Measurements from ENCODE around the gene CCDC88B.

The CCDC88B gene

GRCh38 chr11:64364435-64364834 lies 24.4 kb downstream of the CCDC88B start:
- H3K27ac ChIP-seq (ENCODE audit: low read length), result no peak overlapping the region
- H3K9me3 ChIP-seq (ENCODE audit: insufficient read depth, low read length), result no peaks in the 10 kb centered on the region
- TF ChIP-seq CTCF (IDR thresholded peaks at IDR 0.05; ENCODE audit: low read depth, low read length), result no peak
- TF ChIP-seq EZH2phosphoT487 (IDR thresholded peaks at IDR 0.05; ENCODE audit: low read depth), result no peak
- peaks cover 5% of the 10 kb centered on the region for H3K79me2 ChIP-seq (ENCODE audit: low read length)
- H4K20me1 ChIP-seq (ENCODE audit: insufficient read depth, low read length), result no peaks in the 10 kb centered on the region
- no peaks in the 10 kb centered on the region for H3K27me3 ChIP-seq (ENCODE audit: low read depth, low read length)
- no peak overlapping the region for H3K9ac ChIP-seq (ENCODE audit: low read length)
- peaks cover 46% of the 10 kb centered on the region for H3K36me3 ChIP-seq (replicated peaks; ENCODE audit: low read depth, low read length)
- peaks cover 35% of the 10 kb centered on the region for H3K4me1 ChIP-seq (ENCODE audit: low read length)
- no peak overlapping the region for H2AFZ ChIP-seq (ENCODE audit: low read depth, low read length)
- no peak overlapping the region for H3K4me2 ChIP-seq (ENCODE audit: low read length)
- H3K4me3 ChIP-seq (ENCODE audit: low read length), result no peak overlapping the region

- no peak overlapping the region for H3K4me2 ChIP-seq (ENCODE audit: low read length)
- no peaks in the 10 kb centered on the region for H3K9me3 ChIP-seq (ENCODE audit: insufficient read depth, low read length)
- no peak overlapping the region for H3K9ac ChIP-seq (ENCODE audit: low read length)
- H3K4me1 ChIP-seq (ENCODE audit: low read length), result peaks cover 30% of the 10 kb centered on the region
- H3K27me3 ChIP-seq (ENCODE audit: low read depth, low read length), result no peaks in the 10 kb centered on the region
- no peaks in the 10 kb centered on the region; the same call in 1 of the 2 replicates for H3K79me2 ChIP-seq (ENCODE audit: low read length)
- H2AFZ ChIP-seq (ENCODE audit: low read depth, low read length), result no peak overlapping the region
- no peak overlapping the region for H3K27ac ChIP-seq (ENCODE audit: low read length)
- no peak overlapping the region for H3K4me3 ChIP-seq (ENCODE audit: low read length)
- H4K20me1 ChIP-seq (ENCODE audit: insufficient read depth, low read length), result no peaks in the 10 kb centered on the region
- H3K36me3 ChIP-seq (replicated peaks; ENCODE audit: low read depth, low read length), result peaks cover 50% of the 10 kb centered on the region
- TF ChIP-seq CTCF (IDR thresholded peaks at IDR 0.05; ENCODE audit: low read depth, low read length) (no peak), EZH2phosphoT487 (IDR thresholded peaks at IDR 0.05; ENCODE audit: low read depth) (no peak)
These were observed 24.9 kb downstream of the CCDC88B start for GRCh38 chr11:64364911-64365310.

- Histone ChIP-seq H3K79me2 (ENCODE audit: low read length) (no peaks in the 10 kb centered on the region), H3K4me2 (ENCODE audit: low read length) (no peak overlapping the region), H3K36me3 (replicated peaks; ENCODE audit: low read depth, low read length) (peaks cover 52% of the 10 kb centered on the region)
These were observed 26.7 kb downstream of the CCDC88B start for GRCh38 chr11:64366751-64367150.

More at GRCh38 chr11:64366751-64367150, 26.7 kb downstream of the CCDC88B start:
- peaks cover 12% of the 10 kb centered on the region for H3K4me1 ChIP-seq (ENCODE audit: low read length)
- no peaks in the 10 kb centered on the region for H3K9me3 ChIP-seq (ENCODE audit: insufficient read depth, low read length)
- H3K9ac ChIP-seq (ENCODE audit: low read length), result no peak overlapping the region
- no peak overlapping the region for H3K27ac ChIP-seq (ENCODE audit: low read length)
- no peak for TF ChIP-seq CTCF (IDR thresholded peaks at IDR 0.05; ENCODE audit: low read depth, low read length)
- no peak for TF ChIP-seq EZH2phosphoT487 (IDR thresholded peaks at IDR 0.05; ENCODE audit: low read depth)
- H3K27me3 ChIP-seq (ENCODE audit: low read depth, low read length), result no peaks in the 10 kb centered on the region
- H4K20me1 ChIP-seq (ENCODE audit: insufficient read depth, low read length), result no peaks in the 10 kb centered on the region
- H2AFZ ChIP-seq (ENCODE audit: low read depth, low read length), result no peak overlapping the region
- no peak overlapping the region for H3K4me3 ChIP-seq (ENCODE audit: low read length)

Measured in OCI-LY3 (cell line).